Muscle layer of duodenum (tissue), 2 donors: ENCODE measurements around the gene BDH2.
A peak's percentile ranks its signal among the peaks of the same experiment; 100 is the strongest.

Source experiments
- H3K27ac ChIP-seq: one replicate; pipeline ENCODE4 v1.7.0; 2013; ENCODE audit warnings: mild to moderate bottlenecking, low read length
- H3K27me3 ChIP-seq: one replicate; pipeline ENCODE4 v1.7.0; 2013; ENCODE audit warnings: low read depth, mild to moderate bottlenecking, control low read depth, low read length
- H3K36me3 ChIP-seq, 2 donors: one replicate each; pipeline ENCODE4 v1.7.0; 2013; ENCODE audit warnings: low read length in 2 of 2, control low read depth in 1 of 2, mild to moderate bottlenecking in 1 of 2; ENCODE audit not compliant: insufficient read depth in 2 of 2, control insufficient read depth in 1 of 2
- H3K4me1 ChIP-seq, 2 donors: one replicate each; pipeline ENCODE4 v1.7.0; 2013; ENCODE audit warnings: low read length in 2 of 2, mild to moderate bottlenecking in 2 of 2, control low read depth in 1 of 2, moderate library complexity in 1 of 2; ENCODE audit not compliant: insufficient read depth in 2 of 2, control insufficient read depth in 1 of 2
- H3K4me3 ChIP-seq, 2 donors: one replicate each; pipeline ENCODE4 v1.7.0; 2013; ENCODE audit warnings: low read length in 2 of 2, low read depth in 1 of 2, mild to moderate bottlenecking in 1 of 2
- H3K9me3 ChIP-seq, 2 donors: one replicate each; pipeline ENCODE4 v1.7.0; 2013; ENCODE audit warnings: low read length in 2 of 2, control low read depth in 1 of 2, mild to moderate bottlenecking in 1 of 2; ENCODE audit not compliant: control insufficient read depth in 1 of 2
- donor health status: healthy.

BDH2 gene

GRCh38 chr4:103079621-103080020, 20.0 kb downstream of the BDH2 start:
- H3K27ac ChIP-seq = no peak overlapping the region
- no peak overlapping the region for H3K4me3 ChIP-seq
- no peaks in the 10 kb centered on the region for H3K27me3 ChIP-seq
- H3K36me3 ChIP-seq = peaks cover 11% of the 10 kb centered on the region in 2 donors
- H3K4me1 ChIP-seq = peaks cover 0 to 9% of the 10 kb centered on the region in 2 donors
- no peaks in the 10 kb centered on the region for H3K9me3 ChIP-seq

DNA sequence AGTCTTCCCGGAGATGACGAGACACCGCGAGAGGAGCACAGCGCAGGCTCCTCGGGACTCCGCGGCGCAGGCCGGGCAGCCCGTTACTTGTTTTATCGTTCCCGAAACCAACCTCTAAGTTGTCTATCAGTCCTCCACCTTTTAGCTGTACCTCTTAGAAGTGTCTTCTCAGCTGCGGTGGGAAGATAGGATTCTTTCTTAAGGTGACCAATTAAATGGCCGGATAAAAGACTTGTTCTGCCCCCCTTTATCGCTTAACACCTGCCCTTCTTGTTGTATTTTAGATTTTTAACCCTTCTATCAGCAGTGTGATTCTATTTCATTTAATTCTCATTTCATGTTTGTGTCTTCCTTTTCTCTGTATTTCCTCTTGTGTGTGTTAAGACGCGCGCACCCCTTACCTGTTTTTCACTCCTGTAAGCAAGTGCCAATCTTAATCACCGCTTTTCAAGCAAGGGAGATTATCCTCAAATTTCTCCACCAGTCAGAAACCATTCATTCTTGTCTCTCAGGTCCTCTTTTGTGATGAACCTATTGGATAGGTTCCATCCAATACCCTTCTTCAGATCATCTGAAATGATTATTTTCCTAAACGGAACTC, 22.8 kb downstream of the BDH2 start, which contains the start of gene SLC9B2:
Gene SLC9B2 (minus strand): TSS at position 15 of the 601 bp plus-strand sequence. CDS start 9,211 bp downstream, outside the sequence.
- peaks cover 7 to 11% of the 10 kb centered on the region in 2 donors for H3K36me3 ChIP-seq
- H3K27me3 ChIP-seq = no peaks in the 10 kb centered on the region
- peaks cover 0 to 9% of the 10 kb centered on the region in 2 donors for H3K4me1 ChIP-seq
- no peaks in the 10 kb centered on the region for H3K9me3 ChIP-seq
- H3K27ac ChIP-seq = peak within 1 kb of the TSS; percentile 91
- peak within 1 kb of the TSS; percentile 72 to 84 for H3K4me3 ChIP-seq

DNA sequence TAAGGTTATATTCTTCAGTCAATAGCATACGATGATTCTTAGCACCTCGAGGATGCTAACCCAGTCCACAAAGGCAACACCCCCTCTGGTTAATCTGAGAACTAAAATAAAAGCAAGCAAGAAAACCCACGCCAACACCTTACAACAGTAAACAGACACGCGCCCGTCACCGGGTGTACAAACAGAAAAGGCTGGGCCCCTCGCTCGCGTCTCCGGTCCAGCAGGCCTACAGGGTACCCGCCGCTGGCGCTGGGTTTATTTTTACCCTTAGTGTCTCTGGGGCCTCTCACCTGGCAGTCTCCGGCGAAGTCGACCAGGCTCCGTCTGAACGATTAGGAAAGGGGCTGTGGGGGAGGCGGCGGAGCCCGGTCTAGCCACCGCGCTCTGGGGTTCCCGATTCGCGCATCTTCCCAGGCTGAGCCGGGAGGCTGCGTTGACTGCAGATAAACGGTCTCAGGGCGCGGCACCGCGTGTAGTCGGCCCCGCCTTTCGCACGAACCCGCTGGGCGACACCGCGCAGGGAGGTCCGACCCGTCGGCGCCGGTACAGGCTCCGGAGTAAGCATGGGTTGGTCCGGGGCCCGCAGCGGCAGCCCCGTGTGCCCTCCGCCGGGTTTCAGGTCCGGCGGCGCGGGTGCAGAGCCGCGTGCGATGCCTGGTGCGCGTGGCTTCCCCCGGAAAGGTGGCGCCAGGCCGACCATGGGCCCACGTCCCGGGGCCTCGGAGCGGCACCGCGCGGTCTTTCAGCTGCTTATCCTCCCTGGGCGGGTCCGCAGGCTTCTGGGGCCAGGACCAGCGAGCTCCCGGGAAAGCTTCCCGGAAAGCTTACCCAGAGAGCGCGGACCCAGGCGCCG, 23.5 kb downstream of the BDH2 start:
- Histone ChIP-seq H3K36me3 (peaks cover 5 to 11% of the 10 kb centered on the region in 2 donors), H3K9me3 (no peaks in the 10 kb centered on the region), H3K4me1 (peaks cover 0 to 9% of the 10 kb centered on the region in 2 donors), H3K27ac (peak overlapping the region; percentile 91), H3K4me3 (peak overlapping the region; percentile 72 to 84), H3K27me3 (no peaks in the 10 kb centered on the region)

DNA sequence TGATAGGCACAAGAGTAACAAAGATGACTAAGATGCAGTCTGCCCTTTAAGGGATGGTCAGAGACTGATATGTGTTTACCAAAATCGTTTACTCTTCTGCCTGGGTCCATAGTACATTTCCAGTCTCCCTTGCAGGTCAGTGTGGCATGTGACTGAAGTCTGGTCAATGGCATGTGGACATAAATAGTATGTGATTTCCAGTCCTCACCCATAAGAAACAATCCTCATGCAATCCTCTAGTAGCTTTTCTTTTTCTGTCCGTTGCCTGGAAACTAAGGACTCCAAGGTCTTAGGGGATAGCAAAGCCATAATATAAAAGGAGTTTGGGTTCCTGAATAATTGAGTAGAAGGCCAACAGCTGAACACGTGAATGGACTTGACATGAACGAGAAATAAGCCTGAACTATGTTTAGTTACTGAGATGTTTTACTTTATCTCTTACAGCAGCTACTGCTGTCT, 24.2 kb downstream of the BDH2 start:
- Histone ChIP-seq H3K9me3 (no peaks in the 10 kb centered on the region), H3K27me3 (no peaks in the 10 kb centered on the region), H3K4me3 (peak overlapping the region; percentile 72 to 84), H3K4me1 (peaks cover 0 to 9% of the 10 kb centered on the region in 2 donors), H3K36me3 (peaks cover 0 to 6% of the 10 kb centered on the region in 2 donors), H3K27ac (peak overlapping the region; percentile 91)

GRCh38 chr4:103074744-103075434, 24.7 kb downstream of the BDH2 start:
- Histone ChIP-seq H3K4me1 (peaks cover 0 to 9% of the 10 kb centered on the region in 2 donors), H3K27ac (no peak overlapping the region), H3K4me3 (peak overlapping the region; percentile 72 to 84), H3K36me3 (peaks cover 0 to 5% of the 10 kb centered on the region in 2 donors), H3K27me3 (no peaks in the 10 kb centered on the region), H3K9me3 (no peaks in the 10 kb centered on the region)

- Histone ChIP-seq H3K36me3 (no peaks in the 10 kb centered on the region), H3K9me3 (no peaks in the 10 kb centered on the region), H3K27me3 (no peaks in the 10 kb centered on the region), H3K4me1 (peaks cover 0 to 9% of the 10 kb centered on the region in 2 donors), H3K4me3 (no peak overlapping the region), H3K27ac (no peak overlapping the region)
These were observed 25.7 kb downstream of the BDH2 start for GRCh38 chr4:103073792-103074438.

- no peaks in the 10 kb centered on the region for H3K9me3 ChIP-seq
- H3K36me3 ChIP-seq = peaks cover 0 to 8% of the 10 kb centered on the region in 2 donors
- no peaks in the 10 kb centered on the region for H3K27me3 ChIP-seq
- no peak overlapping the region for H3K4me3 ChIP-seq
- H3K27ac ChIP-seq = no peak overlapping the region
- H3K4me1 ChIP-seq = no peaks in the 10 kb centered on the region
These were observed 31.6 kb downstream of the BDH2 start for GRCh38 chr4:103067841-103068547.

GRCh38 chr4:103060453-103061148, 39.0 kb downstream of the BDH2 start:
- no peaks in the 10 kb centered on the region for H3K27me3 ChIP-seq
- H3K9me3 ChIP-seq = no peaks in the 10 kb centered on the region
- H3K36me3 ChIP-seq = peaks cover 0 to 8% of the 10 kb centered on the region in 2 donors
- H3K4me1 ChIP-seq = no peaks in the 10 kb centered on the region
- H3K27ac ChIP-seq = no peak overlapping the region
- H3K4me3 ChIP-seq = no peak overlapping the region

DNA sequence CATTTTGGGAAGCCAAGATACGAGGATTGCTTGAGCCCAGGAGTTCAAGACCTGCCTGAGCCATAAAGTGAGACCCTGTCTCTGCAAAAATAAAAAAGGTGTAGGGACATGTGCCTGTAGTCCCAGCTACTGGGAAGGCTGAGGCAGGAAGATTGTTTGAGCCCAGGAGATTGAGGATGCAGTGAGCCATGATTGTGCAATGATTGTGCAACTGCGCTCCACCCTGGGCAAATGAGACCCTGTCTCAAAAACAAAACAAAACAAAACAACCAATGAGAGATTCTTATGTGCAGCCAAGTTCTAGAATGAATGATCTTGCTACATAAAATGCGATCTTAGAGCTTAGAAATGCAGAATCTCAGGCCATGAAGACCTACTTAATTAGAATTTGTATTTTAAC, 45.6 kb downstream of the BDH2 start:
- Histone ChIP-seq H3K9me3 (no peaks in the 10 kb centered on the region), H3K27ac (no peak overlapping the region), H3K27me3 (no peaks in the 10 kb centered on the region)

GRCh38 chr4:103052779-103053178, 46.9 kb downstream of the BDH2 start:
- peaks cover 4 to 10% of the 10 kb centered on the region in 2 donors for H3K36me3 ChIP-seq
- no peaks in the 10 kb centered on the region for H3K27me3 ChIP-seq
- no peaks in the 10 kb centered on the region for H3K4me1 ChIP-seq
- no peaks in the 10 kb centered on the region for H3K9me3 ChIP-seq
- no peak overlapping the region for H3K4me3 ChIP-seq
- H3K27ac ChIP-seq = no peak overlapping the region

More for the DNA sequence above, 45.6 kb downstream of the BDH2 start:
- no peaks in the 10 kb centered on the region for H3K4me1 ChIP-seq
- no peak overlapping the region for H3K4me3 ChIP-seq
- H3K36me3 ChIP-seq = peaks cover 0 to 8% of the 10 kb centered on the region in 2 donors
